SK-N-SH (cell line): ENCODE data around the gene CTDP1. TPM values are rescaled to one million over a fixed set of nuclear protein-coding genes. Genes with fewer than 3 reads are reported as not detected.

Source experiments
- CTCF ChIA-PET: fragments of 300-600, 350-600 bp; formaldehyde crosslinking; extraction: SDS; loops from one replicate; lab custom pipeline; 2021; lab: Yijun Ruan, JAX
- POLR2A ChIA-PET: fragments of 350-600 bp; sonication (Branson Sonifier 250); formaldehyde crosslinking; extraction: SDS; loops from one replicate; lab custom pipeline; 2020; ENCODE audit warnings: antibody characterized with exemption, inconsistent platforms; lab: Yijun Ruan, JAX
- DNase-seq: peaks from one replicate; pipeline ENCODE4 v3.0.0; 2012
- H2AFZ ChIP-seq: fragments of 200-600 bp; sonication (generic); 2 replicates; pipeline ENCODE4 v1.8.1; 2016; ENCODE audit warnings: antibody characterized with exemption, mild to moderate bottlenecking, low read depth
- H3F3A ChIP-seq: fragments of 200-600 bp; sonication (generic); replicated peaks from 2 replicates; pipeline ENCODE3; 2016; ENCODE audit warnings: antibody characterized with exemption, mild to moderate bottlenecking; ENCODE audit not compliant: insufficient read depth
- H3K27ac ChIP-seq, 2 experiments: fragments of 200-500 bp in 1 of 2; fragments of 200-600 bp in 1 of 2; sonication (Bioruptor generic) in 1 of 2; sonication (generic), shearing (Covaris generic) in 1 of 2; 2 replicates each; pipeline versions ENCODE4 v1.5.1 to v1.6.1; 2014 to 2016; ENCODE audit warnings: low read depth in 2 of 2, inconsistent platforms in 1 of 2, low read length in 1 of 2, mild to moderate bottlenecking in 1 of 2, mixed read lengths in 1 of 2
- H3K27me3 ChIP-seq: fragments of 200-600 bp; sonication (generic), shearing (Covaris generic); 2 replicates; pipeline ENCODE4 v1.6.1; 2016; ENCODE audit warnings: mixed run types; ENCODE audit not compliant: insufficient read depth
- H3K36me3 ChIP-seq, 2 experiments: fragments of 200-500 bp in 1 of 2; fragments of 200-600 bp in 1 of 2; sonication (Bioruptor generic) in 1 of 2; sonication (generic) in 1 of 2; replicated peaks in 1 of 2; 2 replicates each; pipeline versions ENCODE3 to v1.5.1; 2014 to 2016; ENCODE audit warnings: low read length in 1 of 2, mild to moderate bottlenecking in 1 of 2; ENCODE audit not compliant: insufficient read depth in 2 of 2, control insufficient read depth in 1 of 2
- H3K4me1 ChIP-seq, 2 experiments: fragments of 200-500 bp in 1 of 2; fragments of 200-600 bp in 1 of 2; sonication (Bioruptor generic) in 1 of 2; sonication (generic), shearing (Covaris generic) in 1 of 2; 2 replicates each; pipeline versions ENCODE4 v1.5.1 to v1.6.1; 2014 to 2016; ENCODE audit warnings: low read depth in 1 of 2, low read length in 1 of 2, mixed run types in 1 of 2; ENCODE audit not compliant: insufficient read depth in 2 of 2, control insufficient read depth in 1 of 2
- H3K4me2 ChIP-seq: fragments of 200-600 bp; sonication (generic), shearing (Covaris generic); 2 replicates; pipeline ENCODE4 v1.6.1; 2017; ENCODE audit warnings: mixed run types
- H3K4me3 ChIP-seq, 2 experiments: fragments of 200-500 bp in 1 of 2; fragments of 200-600 bp in 1 of 2; sonication (Bioruptor generic) in 1 of 2; sonication (generic), shearing (Covaris generic) in 1 of 2; 2 replicates each; pipeline versions ENCODE4 v1.5.1 to v1.8.1; 2014 to 2016; ENCODE audit warnings: low read depth in 2 of 2, inconsistent platforms in 1 of 2, low read length in 1 of 2, mild to moderate bottlenecking in 1 of 2, mixed read lengths in 1 of 2, moderate library complexity in 1 of 2
- H3K79me2 ChIP-seq: fragments of 200-600 bp; sonication (generic); 2 replicates; pipeline ENCODE4 v1.8.1; 2017; ENCODE audit warnings: mild to moderate bottlenecking; ENCODE audit not compliant: insufficient read depth
- H3K9ac ChIP-seq: fragments of 200-600 bp; sonication (generic); 2 replicates; pipeline ENCODE4 v1.6.1; 2017; ENCODE audit warnings: mixed run types
- H3K9me2 ChIP-seq: fragments of 200-600 bp; sonication (generic); 2 replicates; pipeline ENCODE4 v1.6.1; 2017; ENCODE audit warnings: mixed run types
- H3K9me3 ChIP-seq: fragments of 200-600 bp; sonication (generic); 2 replicates; pipeline ENCODE4 v1.6.1; 2017; ENCODE audit warnings: mixed run types, mild to moderate bottlenecking, moderate library complexity
- H4K20me1 ChIP-seq: fragments of 200-600 bp; sonication (generic); 2 replicates; pipeline ENCODE4 v1.6.1; 2017; ENCODE audit warnings: mild to moderate bottlenecking, mixed run types; ENCODE audit not compliant: insufficient read depth
- CTCF ChIP-seq: fragments of 200-600 bp; sonication (generic); IDR thresholded peaks from 2 replicates; pipeline ENCODE4 v1.6.1; 2017; ENCODE audit warnings: antibody characterized with exemption, mild to moderate bottlenecking, moderate library complexity
- ELF1 ChIP-seq: IDR thresholded peaks from 2 replicates; pipeline ENCODE4 v1.4.0; 2012
- EP300 ChIP-seq, 2 experiments: IDR thresholded peaks; 2 replicates each; pipeline versions ENCODE4 v1.4.0 to v1.6.1; 2012; ENCODE audit warnings: borderline replicate concordance in 1 of 2, low read depth in 1 of 2, low read length in 1 of 2
- EZH2phosphoT487 ChIP-seq: fragments of 200-600 bp; sonication (generic); IDR thresholded peaks from 2 replicates; pipeline ENCODE4 v1.6.1; 2017; ENCODE audit warnings: low read depth, mixed run types, mild to moderate bottlenecking, antibody characterized with exemption, moderate library complexity, borderline replicate concordance
- GATA2 ChIP-seq: sonication (generic); formaldehyde crosslinking; IDR thresholded peaks from 2 replicates; pipeline ENCODE4 v1.5.0; 2020; ENCODE audit warnings: mild to moderate bottlenecking, missing genetic modification reagents
- MAX ChIP-seq: IDR thresholded peaks from 2 replicates; pipeline ENCODE4 v1.4.0; 2012; ENCODE audit warnings: low read depth
- NRF1 ChIP-seq: IDR thresholded peaks from 2 replicates; pipeline ENCODE4 v1.6.1; 2012; ENCODE audit warnings: low read depth, mild to moderate bottlenecking, low read length
- POLR2AphosphoS5 ChIP-seq: IDR thresholded peaks from 2 replicates; pipeline ENCODE4 v1.6.1; 2012; ENCODE audit warnings: low read depth, low read length
- RFX5 ChIP-seq: IDR thresholded peaks from 2 replicates; pipeline ENCODE4 v1.6.1; 2012; ENCODE audit warnings: mild to moderate bottlenecking, improper control_type of control experiment, low read length
- SMC3 ChIP-seq: IDR thresholded peaks from 2 replicates; pipeline ENCODE4 v1.6.1; 2012; ENCODE audit warnings: low read depth, low read length, improper control_type of control experiment
- TAF1 ChIP-seq: IDR thresholded peaks from 2 replicates; pipeline ENCODE4 v1.6.1; 2012; ENCODE audit warnings: low read depth, mild to moderate bottlenecking, low read length, moderate library complexity, borderline replicate concordance
- TEAD4 ChIP-seq: IDR thresholded peaks from 2 replicates; pipeline ENCODE4 v1.4.0; 2012; ENCODE audit warnings: mild to moderate bottlenecking, borderline replicate concordance; ENCODE audit not compliant: insufficient read depth
- YY1 ChIP-seq: IDR thresholded peaks from 2 replicates; pipeline ENCODE4 v1.4.0; 2012; ENCODE audit warnings: low read depth, mild to moderate bottlenecking
- WGBS: methylation state at CpG from one replicate; pipeline ENCODE4 v1.1.6; 2017; ENCODE audit warnings: low lambda C conversion rate; 5-methylcytosine and 5-hydroxymethylcytosine counted together
- polyA plus RNA-seq, 3 experiments: library from polyadenylated mRNA; depleted of rRNA; stranded (reverse); fragments of >200 nt; gene quantifications; 2 replicates each; pipeline ENCODE4 v1.2.3, GENCODE V29; 2012

CTDP1 gene
- polyA plus RNA-seq, 1 of the 3 experiments (the other 2 are of a cell fraction): 15.6 TPM

DNA sequence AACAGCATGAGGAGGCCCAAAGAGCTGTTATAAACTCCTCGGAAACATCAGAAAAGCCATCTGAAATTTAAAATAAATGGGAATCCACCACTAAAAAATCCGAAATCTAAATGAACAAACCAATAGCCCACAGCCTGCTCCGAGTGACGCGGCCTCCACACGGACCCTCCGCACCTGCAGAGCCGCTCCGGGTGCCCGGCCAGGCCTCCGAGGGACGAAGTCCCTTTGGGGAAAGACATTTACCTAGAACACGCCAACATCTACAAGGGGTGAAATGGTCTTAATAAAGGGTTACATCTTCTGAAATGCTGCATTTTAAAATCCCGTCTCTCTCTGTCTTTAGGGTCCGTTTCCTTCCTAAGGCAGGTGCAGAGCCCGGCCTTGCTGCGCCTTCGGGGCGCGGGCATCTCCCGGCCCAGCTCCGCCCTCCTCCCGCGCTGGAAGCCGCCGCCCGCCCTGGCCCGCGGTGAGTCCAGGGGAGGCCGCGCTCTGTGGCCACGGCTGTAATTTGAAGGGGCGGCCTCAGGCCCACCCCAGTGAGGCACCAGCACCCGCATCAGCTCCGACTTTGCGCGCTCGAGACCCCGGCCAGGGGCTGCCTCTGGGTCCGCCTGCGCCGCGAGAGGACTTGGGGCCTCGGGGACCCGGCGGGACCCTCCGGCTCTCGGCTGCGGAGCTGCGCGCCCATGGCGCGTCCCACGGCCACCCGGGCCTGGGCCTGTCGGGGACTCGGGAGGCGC, 42.3 kb upstream of the CTDP1 start:
- 10% methylated on average over 12 of the region's 58 CpGs for WGBS
- TF ChIP-seq EP300 (IDR thresholded peaks at IDR 0.05; ENCODE audit: borderline replicate concordance in 1 of 2, low read depth in 1 of 2, low read length in 1 of 2) (no peak), ELF1 (no peak), SMC3 (no peak), YY1 (no peak), MAX (no peak), CTCF (no peak), NRF1 (no peak), TEAD4 (no peak), POLR2AphosphoS5 (no peak), RFX5 (no peak), TAF1 (no peak), EZH2phosphoT487 (no peak)
- TF ChIP-seq, all 33 proteins: peak for 0
- Histone ChIP-seq H3K9ac (no peak overlapping the region), H3K4me3 (no peak overlapping the region), H3K4me2 (no peak overlapping the region), H2AFZ (no peak overlapping the region), H3K27ac (no peak overlapping the region), H4K20me1 (no peaks in the 10 kb centered on the region), H3K36me3 (no peaks in the 10 kb centered on the region), H3K27me3 (peaks cover 56% of the 10 kb centered on the region), H3K79me2 (no peaks in the 10 kb centered on the region), H3K9me3 (no peaks in the 10 kb centered on the region), H3K4me1 (no peaks in the 10 kb centered on the region), H3K9me2 (no peaks in the 10 kb centered on the region), H3F3A (no peaks in the 10 kb centered on the region)
- CTCF ChIA-PET: no interaction called here
- DNase-seq: no peak
- POLR2A ChIA-PET: no interaction called here

GRCh38 chr18:79637921-79638909, 41.4 kb upstream of the CTDP1 start:
- WGBS: 20% methylated on average over 37 of the region's 99 CpGs
- no peak overlapping the region for H3K27ac ChIP-seq
- H3K79me2 ChIP-seq: no peaks in the 10 kb centered on the region
- ChIA-PET CTCF (interaction anchor here (1.0 kb wide), 1 partner anchor 28 kb away, joined by 3 read pairs; no protein-coding TSS in a partner anchor), POLR2A (no interaction called here)
- H3K9me3 ChIP-seq: no peaks in the 10 kb centered on the region
- no peaks in the 10 kb centered on the region for H3K9me2 ChIP-seq
- no peaks in the 10 kb centered on the region for H3K4me1 ChIP-seq
- no peak overlapping the region for H3K4me3 ChIP-seq
- peaks cover 64% of the 10 kb centered on the region for H3K27me3 ChIP-seq
- no peak for DNase-seq
- H3F3A ChIP-seq: no peaks in the 10 kb centered on the region
- H3K4me2 ChIP-seq: no peak overlapping the region
- H3K9ac ChIP-seq: no peak overlapping the region
- H2AFZ ChIP-seq: no peak overlapping the region
- H3K36me3 ChIP-seq: no peaks in the 10 kb centered on the region
- no peaks in the 10 kb centered on the region for H4K20me1 ChIP-seq
- TF ChIP-seq NRF1: no peak
- TF ChIP-seq TAF1: no peak
- no peak for TF ChIP-seq GATA2
